ENCODE data around the gene PITX1.

DNA sequence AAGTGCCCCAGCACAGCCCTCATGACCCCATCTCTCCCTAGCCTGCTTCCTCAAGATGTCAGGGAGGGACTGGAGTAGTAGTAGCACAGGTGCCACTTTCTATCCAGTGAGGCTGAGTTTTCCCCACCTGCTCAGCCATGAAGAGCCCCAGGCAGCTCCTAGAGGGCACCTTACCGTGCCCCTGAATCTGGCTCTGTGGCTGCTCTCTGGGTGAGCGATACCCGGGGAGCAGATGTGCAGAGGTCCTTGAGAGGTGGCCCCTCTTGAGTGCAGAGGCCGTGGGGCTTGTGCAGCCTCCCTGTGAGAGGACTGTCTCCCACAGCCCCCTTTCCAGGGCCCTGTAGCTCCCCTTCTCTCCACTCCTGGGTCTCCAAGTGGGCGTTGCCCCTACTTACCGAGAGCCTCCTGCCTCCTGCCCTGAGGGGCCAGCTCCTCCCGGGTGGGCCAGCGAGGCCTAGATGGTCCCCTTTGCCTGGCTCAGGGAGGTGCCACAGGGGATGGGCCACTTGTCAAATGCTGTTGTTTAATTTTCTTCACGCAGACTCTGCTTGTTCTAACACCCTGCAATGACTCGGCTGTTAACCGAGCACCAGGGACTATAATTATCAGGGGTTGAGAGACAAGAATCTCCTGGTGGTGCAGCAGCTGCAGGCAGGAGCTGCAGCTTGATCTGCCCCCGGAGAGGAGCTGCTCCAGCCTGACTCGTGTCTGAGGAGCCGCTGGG lies 29.6 kb upstream of the PITX1 start:
- TF ChIP-seq, protein P1, sequence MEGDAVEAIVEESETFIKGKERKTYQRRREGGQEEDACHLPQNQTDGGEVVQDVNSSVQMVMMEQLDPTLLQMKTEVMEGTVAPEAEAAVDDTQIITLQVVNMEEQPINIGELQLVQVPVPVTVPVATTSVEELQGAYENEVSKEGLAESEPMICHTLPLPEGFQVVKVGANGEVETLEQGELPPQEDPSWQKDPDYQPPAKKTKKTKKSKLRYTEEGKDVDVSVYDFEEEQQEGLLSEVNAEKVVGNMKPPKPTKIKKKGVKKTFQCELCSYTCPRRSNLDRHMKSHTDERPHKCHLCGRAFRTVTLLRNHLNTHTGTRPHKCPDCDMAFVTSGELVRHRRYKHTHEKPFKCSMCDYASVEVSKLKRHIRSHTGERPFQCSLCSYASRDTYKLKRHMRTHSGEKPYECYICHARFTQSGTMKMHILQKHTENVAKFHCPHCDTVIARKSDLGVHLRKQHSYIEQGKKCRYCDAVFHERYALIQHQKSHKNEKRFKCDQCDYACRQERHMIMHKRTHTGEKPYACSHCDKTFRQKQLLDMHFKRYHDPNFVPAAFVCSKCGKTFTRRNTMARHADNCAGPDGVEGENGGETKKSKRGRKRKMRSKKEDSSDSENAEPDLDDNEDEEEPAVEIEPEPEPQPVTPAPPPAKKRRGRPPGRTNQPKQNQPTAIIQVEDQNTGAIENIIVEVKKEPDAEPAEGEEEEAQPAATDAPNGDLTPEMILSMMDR (IDR thresholded peaks at IDR 0.05) = no peak
- TF ChIP-seq POLR2A (IDR thresholded peaks at IDR 0.05) = no peak
